Neural cell (in vitro differentiated cells): ENCODE measurements around the gene YWHAB. TPM values are rescaled to one million over a fixed set of nuclear protein-coding genes. Genes with fewer than 3 reads are reported as not detected.
A peak's percentile ranks its signal among the peaks of the same experiment; 100 is the strongest.

Experiments used
- H2AFZ ChIP-seq: fragments of 200-600, 300-800 bp; sonication (generic), shearing (Covaris generic); 2 replicates; pipeline ENCODE4 v1.6.0; 2014; ENCODE audit warnings: low read depth, mild to moderate bottlenecking, antibody characterized with exemption, low read length, moderate library complexity
- H3F3A ChIP-seq: fragments of 200-600 bp; shearing (Covaris generic); 2 replicates; pipeline ENCODE4 v1.6.1; 2016; ENCODE audit warnings: mild to moderate bottlenecking, moderate library complexity, mixed read lengths, antibody characterized with exemption, low read length; ENCODE audit not compliant: insufficient read depth, poor library complexity, severe bottlenecking
- H3K27ac ChIP-seq: fragments of 200-600, 300-800 bp; sonication (generic), shearing (Covaris generic); 2 replicates; pipeline ENCODE4 v1.5.1; 2014; ENCODE audit warnings: mild to moderate bottlenecking, low read length, moderate library complexity
- H3K27me3 ChIP-seq: fragments of 300-800, 200-600 bp; sonication (generic), shearing (Covaris generic); 2 replicates; pipeline ENCODE4 v1.6.0; 2014; ENCODE audit warnings: mild to moderate bottlenecking, low read depth, low read length, moderate library complexity; ENCODE audit not compliant: insufficient read depth
- H3K36me3 ChIP-seq: fragments of 300-800, 200-600 bp; sonication (generic), shearing (Covaris generic); 2 replicates; pipeline ENCODE4 v1.5.1; 2014; ENCODE audit warnings: mild to moderate bottlenecking, antibody characterized with exemption, low read length, moderate library complexity; ENCODE audit not compliant: insufficient read depth
- H3K4me2 ChIP-seq: fragments of 300-800, 200-600 bp; sonication (generic), shearing (Covaris generic); 2 replicates; pipeline ENCODE4 v1.6.0; 2014; ENCODE audit warnings: mild to moderate bottlenecking, low read length
- H3K4me3 ChIP-seq: fragments of 300-800, 200-600 bp; sonication (generic), shearing (Covaris generic); 2 replicates; pipeline ENCODE4 v1.5.1; 2014; ENCODE audit warnings: mild to moderate bottlenecking, low read length, moderate library complexity
- H3K79me2 ChIP-seq: fragments of 200-600 bp; shearing (Covaris generic); replicated peaks from 2 replicates; pipeline ENCODE4 v1.6.0; 2014; ENCODE audit warnings: mild to moderate bottlenecking, low read length, moderate library complexity; ENCODE audit not compliant: insufficient read depth
- H3K9ac ChIP-seq: fragments of 300-800, 200-600 bp; sonication (generic), shearing (Covaris generic); 2 replicates; pipeline ENCODE4 v1.6.1; 2016; ENCODE audit warnings: mild to moderate bottlenecking, low read length, mixed read lengths
- H3K9me2 ChIP-seq: fragments of 200-600 bp; shearing (Covaris generic); 2 replicates; pipeline ENCODE4 v1.6.1; 2016; ENCODE audit warnings: mild to moderate bottlenecking, low read length, mixed read lengths; ENCODE audit not compliant: insufficient read depth
- H3K9me3 ChIP-seq: fragments of 200-600, 300-800 bp; sonication (generic), shearing (Covaris generic); 2 replicates; pipeline ENCODE4 v1.6.1; 2016; ENCODE audit warnings: mild to moderate bottlenecking, mixed run types, low read length, moderate library complexity, mixed read lengths
- H4K20me1 ChIP-seq: fragments of 200-600 bp; shearing (Covaris generic); 2 replicates; pipeline ENCODE4 v1.6.1; 2016; ENCODE audit warnings: mild to moderate bottlenecking, mixed run types; ENCODE audit not compliant: insufficient read depth
- EP300 ChIP-seq: fragments of 450-650 bp; conservative IDR thresholded peaks from 2 replicates; pipeline ENCODE4 v1.6.1; 2014; ENCODE audit warnings: antibody characterized with exemption, mild to moderate bottlenecking, moderate library complexity; ENCODE audit not compliant: poor library complexity, severe bottlenecking
- EZH2 ChIP-seq: fragments of 200-600, 300-800 bp; shearing (Covaris generic), sonication (generic); IDR thresholded peaks from 2 replicates; pipeline ENCODE4 v1.6.1; 2014; ENCODE audit warnings: antibody characterized with exemption, low read length, borderline replicate concordance, mild to moderate bottlenecking; ENCODE audit not compliant: insufficient read depth, poor library complexity, severe bottlenecking
- MXI1 ChIP-seq: fragments of 450-650 bp; conservative IDR thresholded peaks from 2 replicates; pipeline ENCODE4 v1.6.1; 2014; ENCODE audit warnings: antibody characterized with exemption, mild to moderate bottlenecking; ENCODE audit not compliant: poor library complexity, severe bottlenecking
- POLR2AphosphoS5 ChIP-seq: IDR thresholded peaks from 2 replicates; pipeline ENCODE4 v1.6.1; 2012
- RAD21 ChIP-seq: fragments of 450-650 bp; conservative IDR thresholded peaks from 2 replicates; pipeline ENCODE4 v1.6.1; 2014; ENCODE audit warnings: antibody characterized with exemption, mild to moderate bottlenecking, moderate library complexity
- SMC3 ChIP-seq: fragments of 450-650 bp; conservative IDR thresholded peaks from 2 replicates; pipeline ENCODE4 v1.6.1; 2014; ENCODE audit warnings: antibody characterized with exemption, mild to moderate bottlenecking, moderate library complexity; ENCODE audit not compliant: poor library complexity
- TAF1 ChIP-seq: IDR thresholded peaks from 2 replicates; pipeline ENCODE4 v1.6.1; 2012; ENCODE audit warnings: low read depth
- polyA plus RNA-seq: library from polyadenylated mRNA; depleted of rRNA; stranded (reverse); fragments of >200 nt; gene quantifications from 2 replicates; pipeline ENCODE4 v1.2.3, GENCODE V29; 2014
- TF ChIP-seq, protein P1 (sequence below): fragments of 450-650 bp; IDR thresholded peaks from 2 replicates; pipeline ENCODE4 v1.5.1; 2014; ENCODE audit warnings: antibody characterized with exemption, mild to moderate bottlenecking, moderate library complexity; ENCODE audit not compliant: poor library complexity, severe bottlenecking
- TF ChIP-seq, protein P2 (sequence below): IDR thresholded peaks from 2 replicates; pipeline ENCODE4 v1.6.1; 2012; ENCODE audit warnings: borderline replicate concordance

The YWHAB gene
- polyA plus RNA-seq, 1 donor from 2014 or later, result 279 TPM

DNA sequence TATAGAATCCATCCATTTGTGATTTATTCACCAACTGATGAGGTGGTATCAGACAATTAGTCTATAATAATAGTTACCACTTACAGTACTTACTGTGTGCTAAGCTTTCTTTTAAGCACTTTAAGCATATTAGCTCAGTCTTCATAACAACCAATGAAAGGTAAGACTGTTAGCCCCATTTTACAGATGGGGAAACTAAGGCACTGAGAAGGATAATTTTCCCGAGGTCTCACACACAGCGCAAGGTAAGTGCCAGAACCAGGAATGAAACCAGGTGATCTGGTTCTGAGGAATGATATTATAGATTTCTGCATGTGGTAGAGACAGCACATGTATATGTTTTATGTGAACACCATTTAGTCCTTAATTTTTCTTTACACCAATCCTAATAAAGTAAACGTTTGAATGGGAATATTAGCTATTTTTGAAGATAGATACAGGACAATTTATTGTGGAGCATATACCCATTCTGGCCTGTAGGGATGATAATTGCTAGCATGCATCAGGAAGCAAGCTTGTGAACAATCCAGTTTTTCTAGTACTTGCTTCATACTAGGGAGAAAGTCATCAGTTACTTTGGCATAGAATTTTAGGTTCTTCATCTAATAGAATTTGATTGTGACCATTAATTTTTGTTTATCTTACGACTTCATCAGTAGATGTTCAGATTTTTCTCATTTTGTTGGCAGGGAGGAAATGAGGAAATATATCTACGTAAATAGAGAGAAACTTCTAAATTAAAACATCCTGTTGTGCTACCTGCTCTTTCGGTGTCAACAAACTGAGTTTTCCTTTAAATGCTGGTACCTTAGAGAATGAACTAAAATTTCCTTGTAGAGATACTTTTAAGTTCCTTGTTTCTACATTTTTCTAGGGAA, 3.0 kb downstream of the YWHAB start:
- Histone ChIP-seq H3K9me3 (no peaks in the 10 kb centered on the region), H3K4me3 (peak overlapping the region; percentile 89), H2AFZ (no peak overlapping the region), H3K4me2 (peak overlapping the region; percentile 63), H3K9ac (no peak overlapping the region), H3K36me3 (peaks cover 3% of the 10 kb centered on the region), H3K27me3 (no peaks in the 10 kb centered on the region), H3F3A (peaks cover 5% of the 10 kb centered on the region), H4K20me1 (peaks cover 11% of the 10 kb centered on the region), H3K9me2 (no peaks in the 10 kb centered on the region), H3K27ac (no peak overlapping the region), H3K79me2 (peaks cover 75% of the 10 kb centered on the region)
- TF ChIP-seq, protein P1, sequence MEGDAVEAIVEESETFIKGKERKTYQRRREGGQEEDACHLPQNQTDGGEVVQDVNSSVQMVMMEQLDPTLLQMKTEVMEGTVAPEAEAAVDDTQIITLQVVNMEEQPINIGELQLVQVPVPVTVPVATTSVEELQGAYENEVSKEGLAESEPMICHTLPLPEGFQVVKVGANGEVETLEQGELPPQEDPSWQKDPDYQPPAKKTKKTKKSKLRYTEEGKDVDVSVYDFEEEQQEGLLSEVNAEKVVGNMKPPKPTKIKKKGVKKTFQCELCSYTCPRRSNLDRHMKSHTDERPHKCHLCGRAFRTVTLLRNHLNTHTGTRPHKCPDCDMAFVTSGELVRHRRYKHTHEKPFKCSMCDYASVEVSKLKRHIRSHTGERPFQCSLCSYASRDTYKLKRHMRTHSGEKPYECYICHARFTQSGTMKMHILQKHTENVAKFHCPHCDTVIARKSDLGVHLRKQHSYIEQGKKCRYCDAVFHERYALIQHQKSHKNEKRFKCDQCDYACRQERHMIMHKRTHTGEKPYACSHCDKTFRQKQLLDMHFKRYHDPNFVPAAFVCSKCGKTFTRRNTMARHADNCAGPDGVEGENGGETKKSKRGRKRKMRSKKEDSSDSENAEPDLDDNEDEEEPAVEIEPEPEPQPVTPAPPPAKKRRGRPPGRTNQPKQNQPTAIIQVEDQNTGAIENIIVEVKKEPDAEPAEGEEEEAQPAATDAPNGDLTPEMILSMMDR, result peak; percentile 41
- TF ChIP-seq, protein P2, sequence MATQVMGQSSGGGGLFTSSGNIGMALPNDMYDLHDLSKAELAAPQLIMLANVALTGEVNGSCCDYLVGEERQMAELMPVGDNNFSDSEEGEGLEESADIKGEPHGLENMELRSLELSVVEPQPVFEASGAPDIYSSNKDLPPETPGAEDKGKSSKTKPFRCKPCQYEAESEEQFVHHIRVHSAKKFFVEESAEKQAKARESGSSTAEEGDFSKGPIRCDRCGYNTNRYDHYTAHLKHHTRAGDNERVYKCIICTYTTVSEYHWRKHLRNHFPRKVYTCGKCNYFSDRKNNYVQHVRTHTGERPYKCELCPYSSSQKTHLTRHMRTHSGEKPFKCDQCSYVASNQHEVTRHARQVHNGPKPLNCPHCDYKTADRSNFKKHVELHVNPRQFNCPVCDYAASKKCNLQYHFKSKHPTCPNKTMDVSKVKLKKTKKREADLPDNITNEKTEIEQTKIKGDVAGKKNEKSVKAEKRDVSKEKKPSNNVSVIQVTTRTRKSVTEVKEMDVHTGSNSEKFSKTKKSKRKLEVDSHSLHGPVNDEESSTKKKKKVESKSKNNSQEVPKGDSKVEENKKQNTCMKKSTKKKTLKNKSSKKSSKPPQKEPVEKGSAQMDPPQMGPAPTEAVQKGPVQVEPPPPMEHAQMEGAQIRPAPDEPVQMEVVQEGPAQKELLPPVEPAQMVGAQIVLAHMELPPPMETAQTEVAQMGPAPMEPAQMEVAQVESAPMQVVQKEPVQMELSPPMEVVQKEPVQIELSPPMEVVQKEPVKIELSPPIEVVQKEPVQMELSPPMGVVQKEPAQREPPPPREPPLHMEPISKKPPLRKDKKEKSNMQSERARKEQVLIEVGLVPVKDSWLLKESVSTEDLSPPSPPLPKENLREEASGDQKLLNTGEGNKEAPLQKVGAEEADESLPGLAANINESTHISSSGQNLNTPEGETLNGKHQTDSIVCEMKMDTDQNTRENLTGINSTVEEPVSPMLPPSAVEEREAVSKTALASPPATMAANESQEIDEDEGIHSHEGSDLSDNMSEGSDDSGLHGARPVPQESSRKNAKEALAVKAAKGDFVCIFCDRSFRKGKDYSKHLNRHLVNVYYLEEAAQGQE, result no peak

DNA sequence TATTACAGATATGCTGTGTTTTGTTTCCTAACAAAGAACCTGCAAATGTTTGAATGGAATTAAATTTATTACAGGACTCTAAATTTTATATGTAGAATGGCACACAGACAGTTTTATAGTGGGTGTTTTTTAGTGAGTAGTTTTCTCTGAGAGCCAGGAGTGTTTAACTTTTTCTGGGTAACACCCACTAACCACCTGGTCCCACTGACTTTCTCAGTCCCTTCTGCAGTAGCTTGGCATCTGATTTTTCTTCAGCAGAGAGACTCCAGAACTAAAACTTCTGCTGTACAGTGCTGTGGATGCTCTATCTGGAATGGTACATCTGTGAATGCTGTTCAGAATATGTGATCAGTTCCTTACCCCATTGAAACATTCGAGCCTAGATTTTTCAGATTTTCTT, 6.3 kb downstream of the YWHAB start:
- peaks cover 3% of the 10 kb centered on the region for H3K36me3 ChIP-seq
- H4K20me1 ChIP-seq, result peaks cover 11% of the 10 kb centered on the region
- peaks cover 89% of the 10 kb centered on the region for H3K79me2 ChIP-seq
- TF ChIP-seq MXI1, result no peak
- no peak for TF ChIP-seq POLR2AphosphoS5
- TF ChIP-seq, protein P2, result no peak
- TF ChIP-seq EP300, result no peak
- TF ChIP-seq TAF1, result no peak
- TF ChIP-seq, protein P1, result no peak
- no peak for TF ChIP-seq RAD21
- TF ChIP-seq SMC3, result no peak
- TF ChIP-seq EZH2, result no peak
- no peaks in the 10 kb centered on the region for H3F3A ChIP-seq
- no peak overlapping the region for H3K4me2 ChIP-seq
- no peak overlapping the region for H2AFZ ChIP-seq
- no peaks in the 10 kb centered on the region for H3K9me2 ChIP-seq
- no peaks in the 10 kb centered on the region for H3K9me3 ChIP-seq
- H3K9ac ChIP-seq, result no peak overlapping the region
- no peaks in the 10 kb centered on the region for H3K27me3 ChIP-seq
- H3K27ac ChIP-seq, result no peak overlapping the region
- H3K4me3 ChIP-seq, result no peak overlapping the region
